Caco-2 (cell line): ENCODE measurements around the gene FBXO34. TPM values are rescaled to one million over a fixed set of nuclear protein-coding genes. Genes with fewer than 3 reads are reported as not detected.

Experiments
- BruUV-seq: library from RNA; stranded (reverse); fragments of 400-500 nt; replicated peaks from 2 replicates; lab custom pipeline; 2021; lab: Mats Ljungman, UMichigan
- CTCF ChIA-PET: fragments of 300-600 bp; sonication (Branson Sonifier 250); formaldehyde crosslinking; loops from one replicate; lab custom pipeline; 2022; ENCODE audit warnings: antibody characterized with exemption; lab: Charles Lee
- POLR2A ChIA-PET: fragments of 300-600 bp; sonication (Branson Sonifier 250); formaldehyde crosslinking; loops from one replicate; lab custom pipeline; 2022; ENCODE audit warnings: antibody characterized with exemption; lab: Charles Lee
- DNase-seq, 2 experiments: peaks; one replicate each; pipeline versions ENCODE4 v3.0.0 to v3.0.0-alpha.2; 2020 to 2022
- H3K27me3 ChIP-seq: replicated peaks from 2 replicates; pipeline ENCODE4 v1.6.0; 2011; ENCODE audit warnings: low read length; ENCODE audit not compliant: control insufficient read depth, insufficient read depth
- H3K36me3 ChIP-seq: 2 replicates; pipeline ENCODE4 v1.5.1; 2011; ENCODE audit warnings: low read length; ENCODE audit not compliant: control insufficient read depth, insufficient read depth
- H3K4me1 ChIP-seq: fragments of 250-450 bp; sonication (Bioruptor Pico); 2 replicates; pipeline ENCODE4 v1.5.1; 2020; ENCODE audit warnings: mild to moderate bottlenecking
- H3K4me3 ChIP-seq: 2 replicates; pipeline ENCODE4 v1.5.1; 2011; ENCODE audit warnings: low read depth, mild to moderate bottlenecking, control low read depth, low read length
- H3K9me3 ChIP-seq: fragments of 250-450 bp; sonication (Bioruptor Pico); 2 replicates; pipeline ENCODE4 v1.5.1; 2020; ENCODE audit warnings: mild to moderate bottlenecking, moderate library complexity
- H3K27ac Mint-ChIP-seq: one replicate; pipeline ENCODE4 v1.8.0; 2022; ENCODE audit warnings: mixed read lengths; ENCODE audit not compliant: unreplicated experiment
- H3K27me3 Mint-ChIP-seq: one replicate; pipeline ENCODE4 v1.8.0; 2022; ENCODE audit warnings: mixed read lengths; ENCODE audit not compliant: insufficient read depth, unreplicated experiment
- H3K36me3 Mint-ChIP-seq: one replicate; pipeline ENCODE4 v1.8.0; 2022; ENCODE audit warnings: mild to moderate bottlenecking, mixed read lengths; ENCODE audit not compliant: insufficient read depth, unreplicated experiment
- H3K4me1 Mint-ChIP-seq: one replicate; pipeline ENCODE4 v1.8.0; 2022; ENCODE audit warnings: low read depth, mixed read lengths; ENCODE audit not compliant: unreplicated experiment
- H3K4me3 Mint-ChIP-seq: one replicate; pipeline ENCODE4 v1.8.0; 2022; ENCODE audit warnings: mild to moderate bottlenecking, moderate library complexity, mixed read lengths; ENCODE audit not compliant: unreplicated experiment
- H3K9me3 Mint-ChIP-seq: one replicate; pipeline ENCODE4 v1.8.0; 2022; ENCODE audit warnings: mixed read lengths; ENCODE audit not compliant: unreplicated experiment
- CTCF ChIP-seq, 2 experiments: fragments of 200-600 bp in 1 of 2; IDR thresholded peaks; 1 replicate in 1 of 2; 2 replicates in 1 of 2; pipeline versions ENCODE4 v1.5.1 to v1.8.0; 2011 to 2022; ENCODE audit warnings: antibody characterized with exemption in 1 of 2, control low read depth in 1 of 2, inconsistent platforms in 1 of 2, low read depth in 1 of 2, low read length in 1 of 2, mild to moderate bottlenecking in 1 of 2, moderate library complexity in 1 of 2; ENCODE audit not compliant: insufficient read depth in 1 of 2, severe bottlenecking in 1 of 2, unreplicated experiment in 1 of 2
- intact Hi-C: fragments of 100-400 bp; cut with micrococcal nuclease; formaldehyde crosslinking; loops from one replicate; pipeline ENCODE4 v1.10.0; 2022; ENCODE audit not compliant: unreplicated experiment
- total RNA-seq: library from RNA; stranded (reverse); gene quantifications from 2 replicates; pipeline ENCODE4 v1.2.3, GENCODE V29; 2022

The FBXO34 gene
- total RNA-seq, 1 experiment from 2014 or later: 23.7 TPM

- H3K27me3 ChIP-seq: no peaks in the 10 kb centered on the region
- peaks cover 5% of the 10 kb centered on the region; the same call in 1 of the 2 replicates for H3K4me1 ChIP-seq
- no TSS peak for BruUV-seq
- peaks cover 23% of the 10 kb centered on the region for H3K36me3 Mint-ChIP-seq
- H3K9me3 ChIP-seq: no peaks in the 10 kb centered on the region
- H3K9me3 Mint-ChIP-seq: no peaks in the 10 kb centered on the region
- no peak for TF ChIP-seq CTCF (IDR thresholded peaks at IDR 0.05; ENCODE audit: insufficient read depth in 1 of 2, low read depth in 1 of 2, low read length in 1 of 2, severe bottlenecking in 1 of 2, unreplicated experiment in 1 of 2)
- H3K36me3 ChIP-seq: peaks cover 1% of the 10 kb centered on the region; the same call in 1 of the 2 replicates
- no peaks in the 10 kb centered on the region for H3K27me3 Mint-ChIP-seq
- H3K27ac Mint-ChIP-seq: peak overlapping the region; percentile 42
- CTCF ChIA-PET: no interaction called here
- DNase-seq: no peak
- intact Hi-C loops: no loop called here
- H3K4me3 ChIP-seq: no peak overlapping the region
- no peak overlapping the region for H3K4me3 Mint-ChIP-seq
- POLR2A ChIA-PET: interaction anchor here (0.6 kb wide), 1 partner anchor 18 kb away, joined by 3 read pairs; no protein-coding TSS in a partner anchor
- peaks cover 7% of the 10 kb centered on the region for H3K4me1 Mint-ChIP-seq
Observed at GRCh38 chr14:55285048-55285652, 13.9 kb downstream of the FBXO34 start.

- ChIA-PET CTCF (no interaction called here), POLR2A (no interaction called here)
- Mint-ChIP-seq H3K9me3 (no peaks in the 10 kb centered on the region), H3K27me3 (no peaks in the 10 kb centered on the region), H3K4me1 (no peaks in the 10 kb centered on the region), H3K27ac (no peak overlapping the region), H3K4me3 (no peak overlapping the region), H3K36me3 (peaks cover 10% of the 10 kb centered on the region)
- TF ChIP-seq CTCF (IDR thresholded peaks at IDR 0.05; ENCODE audit: insufficient read depth in 1 of 2, low read depth in 1 of 2, low read length in 1 of 2, severe bottlenecking in 1 of 2, unreplicated experiment in 1 of 2): no peak
- intact Hi-C loops: no loop called here
- Histone ChIP-seq H3K36me3 (peaks cover 1% of the 10 kb centered on the region; the same call in 1 of the 2 replicates), H3K4me1 (peaks cover 5% of the 10 kb centered on the region; the same call in 1 of the 2 replicates), H3K27me3 (no peaks in the 10 kb centered on the region), H3K9me3 (no peaks in the 10 kb centered on the region), H3K4me3 (no peak overlapping the region)
- BruUV-seq: no TSS peak
- DNase-seq: no peak
Observed at GRCh38 chr14:55288439-55288838, 17.2 kb downstream of the FBXO34 start.

- Mint-ChIP-seq H3K27ac (no peak overlapping the region), H3K4me1 (no peaks in the 10 kb centered on the region), H3K4me3 (no peak overlapping the region), H3K9me3 (no peaks in the 10 kb centered on the region), H3K27me3 (no peaks in the 10 kb centered on the region), H3K36me3 (no peaks in the 10 kb centered on the region)
- no peak for DNase-seq
- ChIA-PET CTCF (no interaction called here), POLR2A (no interaction called here)
- H3K9me3 ChIP-seq: no peaks in the 10 kb centered on the region
- H3K4me3 ChIP-seq: no peak overlapping the region
- no peaks in the 10 kb centered on the region for H3K4me1 ChIP-seq
- no TSS peak for BruUV-seq
- no peaks in the 10 kb centered on the region for H3K27me3 ChIP-seq
- intact Hi-C loops: no loop called here
- TF ChIP-seq CTCF (IDR thresholded peaks at IDR 0.05; ENCODE audit: insufficient read depth in 1 of 2, low read depth in 1 of 2, low read length in 1 of 2, severe bottlenecking in 1 of 2, unreplicated experiment in 1 of 2): no peak
- no peaks in the 10 kb centered on the region for H3K36me3 ChIP-seq
Observed at GRCh38 chr14:55291480-55292081, 20.4 kb downstream of the FBXO34 start.
